HG02973 (cell line): ENCODE results near the gene TNPO1.
"Not testable (repeated sequence)": the region's sequence is repeated elsewhere in the genome, so short reads cannot be mapped to it uniquely, and the experiment has no call there.

ENCODE experiments used
- ATAC-seq: cut with Tn5 transposase; IDR thresholded peaks from one replicate; pipeline ENCODE4 v1.9.1; 2021; ENCODE audit warnings: moderate library complexity; ENCODE audit not compliant: unreplicated experiment

Gene TNPO1

DNA sequence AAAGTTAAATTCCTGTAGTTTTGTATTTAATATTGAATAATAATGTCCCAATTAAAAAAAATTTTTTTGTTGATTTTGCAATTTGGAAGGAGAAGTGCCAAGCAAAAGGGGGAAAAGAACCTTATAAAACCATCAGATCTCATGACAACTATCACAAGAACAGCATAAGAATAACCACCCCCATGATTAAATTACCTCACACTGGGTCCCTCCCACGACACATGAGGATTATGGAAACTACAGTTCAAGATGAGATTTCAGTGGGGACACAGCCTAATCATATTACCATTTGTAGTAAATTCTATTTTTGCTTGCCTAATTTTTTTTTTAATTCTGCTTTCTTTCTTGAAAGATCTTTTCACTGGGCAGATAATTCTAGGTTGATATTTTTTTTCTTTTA, 106.0 kb downstream of the TNPO1 start:
- no peak for ATAC-seq

DNA sequence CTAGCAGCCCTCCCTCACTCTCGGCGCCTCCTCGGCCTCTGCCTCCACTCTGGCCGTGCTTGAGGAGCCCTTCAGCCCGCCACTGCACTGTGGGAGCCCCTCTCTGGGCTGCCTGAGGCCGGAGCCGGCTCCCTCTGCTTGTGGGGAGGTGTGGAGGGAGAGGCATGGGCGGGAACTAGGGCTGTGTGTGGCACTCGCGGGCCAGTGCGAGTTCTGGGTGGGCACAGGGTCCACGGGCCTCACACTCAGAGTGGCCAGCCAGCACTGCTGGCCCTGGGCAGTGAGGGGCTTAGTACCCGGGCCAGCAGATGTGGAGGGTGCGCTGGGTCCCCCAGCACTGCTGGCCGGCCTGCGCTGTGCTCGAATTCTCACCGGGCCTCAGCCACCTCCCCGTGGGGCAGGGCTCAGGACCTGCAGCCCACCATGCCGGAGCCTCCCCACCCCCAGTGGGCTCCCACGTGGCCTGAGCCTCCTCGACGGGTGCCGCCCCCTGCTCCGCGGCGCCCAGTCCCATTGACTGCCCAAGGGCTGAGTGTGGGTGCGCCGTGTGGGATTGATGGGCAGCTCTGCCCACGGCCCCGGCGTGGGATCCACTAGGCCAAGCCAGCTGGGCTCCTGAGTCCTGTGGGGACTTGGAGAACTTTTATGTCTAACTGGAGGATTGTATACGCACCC, 109.0 kb downstream of the TNPO1 start:
- no peak for ATAC-seq

DNA sequence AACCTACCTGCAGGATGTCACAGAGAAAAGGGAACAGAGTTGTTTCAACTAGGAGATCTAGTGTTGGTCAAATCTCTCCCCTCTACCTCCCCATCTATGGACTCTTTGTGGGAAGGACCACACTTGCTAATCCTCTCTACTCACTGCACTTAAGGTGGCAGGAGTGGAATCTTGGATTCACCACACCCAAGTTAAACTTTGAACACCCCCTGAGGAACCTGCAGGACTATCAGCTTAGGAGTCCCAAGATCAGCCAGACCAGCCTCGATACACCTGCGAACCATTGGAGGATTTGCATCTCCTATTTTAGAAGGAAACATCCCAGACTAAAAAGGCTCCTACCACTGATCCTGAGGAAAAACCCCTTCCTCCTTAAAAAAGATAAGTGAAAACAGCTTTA, 116.2 kb downstream of the TNPO1 start:
- not testable (repeated sequence) for ATAC-seq

DNA sequence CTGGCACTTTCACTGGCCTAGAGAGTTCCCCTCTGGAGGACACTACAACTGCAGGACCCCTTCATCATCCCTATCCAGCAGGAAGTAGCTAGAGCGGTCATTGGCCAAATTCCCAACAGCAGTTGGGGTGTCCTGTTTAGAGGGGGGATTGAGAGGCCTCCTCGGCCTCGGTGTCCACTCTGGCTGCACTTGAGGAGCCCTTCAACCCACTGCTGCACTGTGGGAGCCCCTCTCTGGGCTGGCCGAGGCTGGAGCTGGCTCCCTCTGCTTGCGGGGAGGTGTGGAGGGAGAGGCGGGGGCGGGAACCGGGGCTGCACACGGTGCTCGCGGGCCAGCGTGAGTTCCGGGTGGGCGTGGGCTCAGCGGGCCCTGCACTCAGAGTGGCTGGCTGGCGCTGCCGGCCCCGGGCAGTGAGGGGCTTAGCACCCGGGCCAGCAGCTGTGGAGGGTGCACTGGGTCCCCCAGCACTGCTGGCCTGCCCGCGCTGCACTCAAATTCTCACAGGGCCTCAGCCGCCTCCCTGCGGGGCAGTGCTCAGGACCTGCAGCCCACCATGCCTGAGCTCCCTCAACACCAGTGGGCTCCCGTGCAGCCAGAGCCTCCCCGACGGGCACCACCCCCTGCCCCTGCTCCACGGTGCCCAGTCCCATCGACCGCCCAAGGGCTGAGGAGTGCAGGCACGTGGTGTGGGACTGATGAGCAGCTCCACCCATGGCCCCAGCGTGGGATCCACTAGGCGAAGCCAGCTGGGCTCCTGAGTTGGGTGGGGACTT, 118.7 kb downstream of the TNPO1 start:
- not testable (repeated sequence) for ATAC-seq

DNA sequence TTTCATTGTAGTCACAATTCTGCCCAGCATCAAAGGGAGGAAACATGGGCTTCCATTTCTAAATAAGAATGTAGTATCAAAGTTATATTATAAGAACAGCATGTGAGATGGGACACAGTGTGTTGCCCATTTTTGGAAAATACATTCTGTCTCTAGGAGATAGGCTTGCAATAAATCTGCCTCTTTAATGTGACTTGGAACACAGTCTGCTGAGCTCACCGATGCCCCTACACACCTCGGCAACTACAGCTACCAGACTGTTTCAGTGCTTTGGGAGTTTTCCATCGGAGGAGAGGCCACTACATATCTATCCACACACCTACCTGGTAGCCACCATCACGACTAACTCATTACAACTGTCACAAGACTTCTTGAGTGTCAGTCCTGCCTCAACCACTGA, 120.4 kb downstream of the TNPO1 start:
- no peak for ATAC-seq

DNA sequence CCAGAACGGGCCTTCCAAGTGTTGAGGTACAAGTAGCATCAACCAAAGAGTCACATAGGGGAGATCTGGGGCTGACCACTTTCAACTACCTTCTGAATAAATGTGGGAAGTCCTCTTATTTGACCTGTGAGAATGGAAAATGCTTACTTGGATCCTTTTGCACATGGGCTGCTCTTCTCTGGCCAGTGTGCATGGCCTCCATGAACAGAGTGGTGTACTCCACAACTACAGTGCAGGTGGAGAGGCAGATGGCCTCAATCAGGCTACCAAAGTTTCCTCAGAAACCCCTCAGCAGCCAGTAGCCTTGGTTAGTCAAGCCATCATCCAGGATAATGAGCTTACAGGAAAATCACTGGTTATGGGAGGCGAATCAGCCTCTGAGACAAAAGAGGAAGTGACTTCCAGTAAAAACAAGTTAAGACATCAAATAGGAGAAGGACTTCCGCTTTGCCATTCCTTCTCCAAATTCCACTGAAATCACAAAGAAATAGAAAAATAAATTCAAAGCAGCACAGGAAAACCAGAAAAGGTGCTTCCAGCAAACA, 121.1 kb downstream of the TNPO1 start:
- ATAC-seq: no peak

DNA sequence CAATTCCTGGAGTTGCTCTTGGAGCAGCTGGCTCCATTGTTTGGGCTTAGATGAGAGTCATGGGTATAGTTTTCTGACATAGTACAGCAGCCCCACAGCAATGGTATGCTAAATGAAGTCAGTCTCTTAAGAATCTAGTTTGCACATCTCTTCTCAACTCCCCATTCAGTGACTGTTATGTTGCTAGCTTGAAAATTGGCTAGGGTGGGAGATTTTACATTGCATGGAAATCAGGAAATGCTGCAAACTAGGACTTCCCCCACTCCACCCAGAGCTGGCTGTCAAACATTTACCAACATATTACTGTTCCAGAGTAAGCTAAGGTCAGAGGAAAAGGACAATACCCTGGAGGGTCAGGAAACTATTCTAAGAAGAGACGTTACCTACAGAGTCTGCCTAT, 121.7 kb downstream of the TNPO1 start:
- ATAC-seq: no peak

DNA sequence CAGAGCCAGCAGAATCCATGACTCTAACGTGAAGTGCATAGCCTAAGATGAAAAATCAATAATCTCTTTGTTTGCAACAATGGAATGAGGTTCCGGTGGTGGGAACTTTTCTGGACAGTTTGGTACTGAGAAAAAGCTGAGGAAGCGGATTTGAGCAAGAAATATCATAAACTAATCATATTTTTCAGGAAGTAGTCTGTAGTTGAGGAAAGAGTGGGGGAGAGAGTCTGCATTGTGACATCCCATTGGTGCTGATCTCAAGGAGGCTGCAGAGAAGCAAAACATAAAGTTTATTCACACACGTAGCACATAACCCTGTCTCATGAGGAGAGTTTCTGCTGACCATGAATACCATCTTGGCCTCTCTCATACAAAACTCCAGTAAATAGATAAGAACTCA, 123.6 kb downstream of the TNPO1 start:
- no peak for ATAC-seq

DNA sequence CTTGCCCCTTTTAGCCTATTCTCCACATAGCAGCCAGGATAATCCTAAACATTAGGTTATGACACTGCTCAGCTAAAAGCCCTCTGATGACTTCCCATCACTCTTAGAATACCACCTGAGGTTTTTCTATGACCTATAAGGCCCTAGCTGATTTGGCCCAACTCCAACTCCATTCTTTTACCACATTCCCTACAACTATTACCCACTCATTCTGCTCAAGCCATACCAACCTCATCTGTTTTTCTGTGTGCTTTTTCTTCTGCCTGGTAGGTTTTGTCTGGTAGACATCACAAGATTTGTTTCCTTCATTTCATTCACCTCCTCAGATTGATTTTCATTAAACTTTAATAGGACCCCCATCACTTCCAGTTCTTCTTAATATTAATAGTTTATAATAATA, 126.8 kb downstream of the TNPO1 start:
- no peak for ATAC-seq

DNA sequence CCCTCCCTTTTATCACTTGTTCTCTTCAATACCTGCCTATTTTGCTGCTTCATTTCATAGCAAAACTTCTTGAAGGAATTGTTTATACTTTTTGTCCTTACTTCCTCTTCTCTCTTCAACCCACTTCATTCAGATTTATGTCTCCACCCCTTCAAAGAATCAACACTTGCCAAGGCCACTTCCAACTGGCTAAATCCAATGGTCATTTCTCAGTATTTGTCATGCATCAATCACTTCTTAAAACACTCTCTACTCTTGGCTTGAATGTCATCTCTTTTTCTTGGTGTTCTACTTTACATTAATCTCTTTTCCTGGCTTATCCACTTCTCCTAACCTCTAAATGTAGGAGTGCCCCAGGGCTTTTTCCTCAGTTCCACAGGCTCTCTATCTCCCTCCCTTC, 131.0 kb downstream of the TNPO1 start:
- ATAC-seq: no peak

DNA sequence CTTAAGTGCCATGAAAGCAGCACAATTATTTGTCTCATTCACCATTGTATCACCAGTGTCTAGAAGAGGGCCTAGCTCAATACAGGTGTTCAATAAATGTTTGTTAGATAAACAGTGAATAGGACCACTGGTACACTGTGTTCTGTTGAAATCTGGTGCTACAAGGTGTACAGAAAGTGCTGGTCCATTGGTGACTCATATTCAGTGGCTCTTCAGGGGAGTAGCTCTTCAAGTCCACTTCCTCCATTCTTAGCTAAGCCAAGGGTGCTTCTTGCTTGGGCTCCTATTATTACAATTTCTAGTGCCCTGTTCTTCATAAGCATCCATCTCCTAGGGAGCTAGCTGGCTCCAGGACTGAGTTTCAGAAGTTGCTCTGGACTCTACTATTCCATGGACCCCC, 133.0 kb downstream of the TNPO1 start:
- ATAC-seq: no peak

DNA sequence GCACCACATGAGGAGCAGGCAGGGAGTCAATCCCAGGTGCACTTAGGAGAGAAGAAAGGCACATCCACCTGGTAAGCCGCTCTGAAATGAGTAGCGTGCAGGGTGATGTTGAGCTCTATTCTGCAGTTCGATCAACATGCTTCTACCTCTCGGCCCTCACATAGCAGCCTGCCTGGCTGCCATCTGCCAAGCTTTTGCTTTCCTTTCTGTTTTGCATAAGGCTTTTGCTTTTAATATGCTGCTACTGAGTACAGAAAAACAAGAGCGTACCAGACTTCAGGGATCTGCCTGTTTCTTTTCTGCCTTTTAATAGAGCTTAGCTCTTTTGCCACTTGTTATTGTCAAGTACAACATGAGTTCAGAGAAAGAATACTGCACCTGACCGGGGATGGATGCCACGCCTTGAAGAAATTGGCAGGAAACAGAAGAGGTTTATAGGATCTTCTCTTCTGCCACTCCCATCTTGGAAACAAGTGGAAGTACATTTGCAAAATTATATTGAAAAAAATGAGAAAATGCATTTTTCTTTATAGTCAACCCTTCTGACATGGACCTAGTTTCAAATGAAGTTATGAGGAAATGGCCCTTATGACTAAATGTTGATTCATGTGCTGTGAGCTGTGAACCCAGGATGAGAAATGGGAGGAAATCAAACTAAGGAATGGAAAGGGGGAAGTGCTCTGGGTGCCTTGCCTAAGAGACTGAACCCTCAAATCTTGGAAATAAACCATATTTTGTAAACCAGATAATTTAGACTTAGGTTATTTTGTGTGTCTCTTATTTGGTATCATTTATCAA, 135.4 kb downstream of the TNPO1 start:
- ATAC-seq: no peak

DNA sequence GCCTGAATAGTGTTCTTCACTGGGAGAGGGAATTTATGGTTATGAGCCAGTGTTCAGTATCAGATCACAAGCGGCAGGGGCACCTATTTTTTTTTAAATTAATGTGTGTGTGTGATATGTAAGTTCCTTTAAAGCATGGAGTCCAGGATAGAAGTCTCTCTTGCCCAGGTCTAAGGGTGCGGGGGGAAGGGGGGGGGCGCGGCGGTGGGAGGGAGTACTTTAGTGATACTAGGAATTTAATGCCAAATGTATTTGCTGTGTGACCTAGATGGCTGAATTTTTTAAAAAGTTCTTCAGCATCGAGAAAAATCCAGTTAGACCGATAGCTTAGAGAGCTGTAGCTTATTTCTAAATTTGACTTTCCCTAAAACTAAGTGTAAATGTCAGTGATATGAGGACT, 137.9 kb downstream of the TNPO1 start:
- no peak for ATAC-seq

DNA sequence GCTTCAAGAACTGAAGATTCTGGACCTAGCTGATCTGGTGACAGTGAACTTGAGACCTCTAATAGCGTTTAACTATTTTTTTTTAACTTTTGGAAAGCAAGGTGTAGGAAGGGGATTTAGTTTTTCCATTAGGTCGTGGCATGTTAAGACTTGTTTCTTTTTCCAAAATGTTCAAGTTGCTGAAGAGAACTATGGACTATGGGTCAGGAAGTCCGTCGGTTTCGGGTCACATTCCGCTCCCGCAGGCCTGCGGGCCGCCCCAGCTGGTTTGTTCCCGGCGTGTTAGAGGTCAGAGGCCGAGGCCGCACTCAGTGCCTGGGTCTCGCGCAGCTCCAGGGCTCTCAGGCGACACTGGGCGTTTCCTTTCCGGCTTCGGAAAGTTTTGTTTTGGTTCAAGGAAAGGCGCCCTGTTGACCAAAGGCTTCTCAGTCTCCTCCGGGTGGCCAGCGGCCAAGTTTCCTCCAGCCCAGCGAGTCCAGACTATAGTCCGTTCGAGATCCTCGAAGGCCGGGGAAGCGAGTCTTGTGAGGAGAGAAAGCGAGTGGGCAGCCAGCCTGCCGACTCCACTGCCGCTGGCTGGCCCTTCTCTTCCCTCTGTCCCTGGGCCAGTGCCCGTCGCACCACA, 138.8 kb downstream of the TNPO1 start:
- peak; percentile 35 for ATAC-seq

DNA sequence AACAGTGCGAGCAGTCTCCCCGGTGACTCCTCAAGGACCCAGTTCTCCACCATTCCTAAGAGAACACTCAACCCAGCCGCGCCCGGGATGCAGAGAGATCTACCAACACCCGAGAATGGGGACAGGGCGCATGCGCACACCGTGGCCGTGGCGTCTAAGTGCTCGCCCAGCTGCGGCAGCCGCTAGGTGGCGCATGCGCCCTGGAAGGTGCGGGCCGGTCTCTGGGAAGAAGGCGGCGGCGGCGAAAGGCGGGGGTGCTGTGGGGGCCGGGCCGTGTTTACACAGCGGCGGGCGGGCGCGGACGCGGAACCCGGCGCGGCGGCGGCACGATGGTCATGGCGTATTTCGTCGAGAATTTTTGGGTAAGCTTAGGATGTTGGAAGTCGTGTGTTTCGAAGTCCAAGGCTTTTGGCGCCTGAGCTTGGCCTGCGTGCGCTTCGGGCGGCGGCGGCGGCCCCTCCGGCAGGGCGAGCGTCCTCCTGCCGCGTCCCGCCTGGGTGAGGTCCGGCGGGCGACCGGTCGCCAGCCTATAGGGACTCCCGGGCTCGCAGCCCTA, 139.4 kb downstream of the TNPO1 start, which contains the start of gene FCHO2:
Gene FCHO2, plus strand, starts transcription at position 274 of the 556 bp plus-strand sequence. Its CDS starts 56 bp downstream, at position 330.
- peak; percentile 89 for ATAC-seq

DNA sequence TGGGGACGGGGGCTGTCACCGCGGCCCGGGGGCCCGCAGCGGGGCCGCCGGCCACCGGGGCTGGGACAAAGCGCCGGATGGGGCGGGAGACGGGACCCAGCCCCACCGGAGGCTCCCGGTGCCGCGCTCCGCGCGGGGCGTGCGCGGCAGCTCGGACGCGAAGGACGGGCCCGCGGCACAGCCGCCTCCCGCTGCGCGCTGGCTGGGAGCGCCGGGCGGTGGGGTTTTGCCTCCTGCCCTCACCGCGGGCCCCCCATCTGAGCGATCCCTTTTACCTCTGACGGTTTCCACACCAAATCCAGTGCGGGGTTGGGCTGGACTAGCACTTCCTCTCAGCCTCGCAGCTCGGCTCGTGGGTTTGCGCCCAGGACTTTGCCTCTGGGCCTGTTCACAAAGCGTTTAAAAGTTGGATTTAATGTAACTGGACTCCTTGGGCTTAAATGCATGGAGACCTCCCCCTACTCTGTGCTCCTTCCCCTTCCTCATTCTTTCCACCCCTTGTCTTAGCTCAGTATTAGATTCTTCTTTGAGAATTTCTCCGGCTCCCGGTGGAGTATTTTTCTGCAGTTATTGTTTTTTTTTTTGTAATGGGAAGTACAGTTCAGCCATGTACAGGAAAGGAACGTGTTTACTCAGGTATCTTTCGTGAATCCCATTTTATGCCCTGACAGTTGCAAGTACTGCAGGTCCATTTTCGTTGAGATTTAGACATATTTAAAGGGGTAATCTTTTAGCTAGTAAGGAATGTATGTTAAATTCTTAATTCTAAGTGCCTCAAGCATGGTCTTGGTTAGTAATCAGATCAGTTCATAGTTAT, 140.1 kb downstream of the TNPO1 start:
- ATAC-seq: peak; percentile 35

DNA sequence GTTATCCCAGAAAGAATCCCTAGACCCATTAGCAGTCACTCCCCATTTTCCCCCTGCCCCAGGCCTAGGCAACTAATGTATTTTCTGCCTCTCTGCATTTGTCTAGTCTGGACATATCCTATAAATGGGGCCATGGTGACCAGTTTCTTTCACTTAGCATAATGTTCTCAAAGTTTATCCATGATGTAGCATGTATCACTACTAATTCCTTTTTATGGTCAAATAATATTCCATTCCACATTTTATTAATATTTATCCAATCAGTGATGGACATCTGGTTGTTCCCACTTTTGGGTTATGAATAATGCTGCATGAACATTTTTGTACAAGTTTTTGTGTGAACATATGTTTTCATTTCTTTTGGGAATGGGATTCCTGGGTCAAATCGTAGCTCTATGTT, 140.9 kb downstream of the TNPO1 start:
- no peak for ATAC-seq

DNA sequence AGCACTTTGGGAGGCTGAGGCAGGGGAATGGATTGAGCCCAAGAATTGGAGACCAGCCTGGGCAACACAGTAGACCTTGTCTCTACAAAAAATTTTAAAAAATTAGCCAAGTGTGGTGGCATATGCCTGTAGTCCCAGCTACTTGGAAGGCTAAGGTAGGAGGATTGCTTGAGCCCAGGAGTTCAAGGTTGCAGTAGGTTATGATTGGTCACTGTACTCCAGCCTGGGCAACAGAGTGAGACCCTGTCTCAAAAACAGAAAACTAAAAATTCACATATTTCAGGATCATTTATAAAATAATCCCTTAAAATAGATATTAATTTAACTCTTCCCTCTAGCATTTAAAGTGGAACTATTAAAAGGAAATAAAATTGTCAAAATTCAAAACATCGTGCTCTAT, 142.8 kb downstream of the TNPO1 start:
- ATAC-seq: no peak
